GM12878 (cell line): ENCODE measurements around the gene ZMYND10. TPM values are rescaled to one million over a fixed set of nuclear protein-coding genes. Genes with fewer than 3 reads are reported as not detected.

ENCODE experiments used
- ATAC-seq: fragments of 200-7000 bp; cut with Tn5 transposase; 3 replicates; pipeline ENCODE4 v1.9.1; 2020; ENCODE audit warnings: mild to moderate bottlenecking, moderate library complexity
- BruUV-seq: library from RNA; stranded (reverse); fragments of 400-500 nt; replicated peaks from 2 replicates; lab custom pipeline; 2021; lab: Mats Ljungman, UMichigan
- CTCF ChIA-PET: fragments of 300-600 bp; sonication (Branson Sonifier 250); formaldehyde crosslinking; extraction: SDS; loops from one replicate; lab custom pipeline; 2021; ENCODE audit warnings: inconsistent platforms; lab: Yijun Ruan, JAX
- POLR2A ChIA-PET: fragments of 350-600 bp; formaldehyde crosslinking; extraction: SDS; loops from one replicate; lab custom pipeline; 2021; ENCODE audit warnings: inconsistent platforms; lab: Charles Lee
- RAD21 ChIA-PET: fragments of 300-600 bp; sonication (Branson Sonifier 250); formaldehyde crosslinking; loops from one replicate; lab custom pipeline; 2023; ENCODE audit warnings: antibody characterized with exemption; ENCODE audit not compliant: unreplicated experiment; lab: Charles Lee
- SMC1A ChIA-PET: fragments of 300-600 bp; sonication (Branson Sonifier 250); formaldehyde crosslinking; loops from one replicate; lab custom pipeline; 2023; ENCODE audit not compliant: unreplicated experiment, uncharacterized antibody; lab: Charles Lee
- DNase-seq: peaks from one replicate; pipeline ENCODE4 v3.0.0-alpha.2; 2011; ENCODE audit warnings: low read depth, low spot score
- FAIRE-seq: peaks from 3 replicates; lab custom pipeline; 2011; peaks lifted over from hg19 to GRCh38; lab: Jason Lieb, UNC
- H2AFZ ChIP-seq: 2 replicates; pipeline ENCODE4 v1.6.0; 2011; ENCODE audit warnings: low read depth, low read length, control low read depth; ENCODE audit not compliant: control insufficient read depth
- H3K27ac ChIP-seq: 2 replicates; pipeline ENCODE4 v1.5.1; 2011; ENCODE audit warnings: control low read depth; ENCODE audit not compliant: control insufficient read depth, insufficient read depth
- H3K27me3 ChIP-seq, 2 experiments: replicated peaks in 1 of 2; 2 replicates each; pipeline versions ENCODE4 v1.6.0 to v1.6.1; 2011; ENCODE audit warnings: low read length in 1 of 2; ENCODE audit not compliant: control insufficient read depth in 2 of 2, insufficient read depth in 2 of 2
- H3K36me3 ChIP-seq, 2 experiments: 2 replicates each; pipeline ENCODE4 v1.5.1; 2011; ENCODE audit warnings: low read length in 1 of 2; ENCODE audit not compliant: control insufficient read depth in 2 of 2, insufficient read depth in 2 of 2
- H3K4me1 ChIP-seq: 2 replicates; pipeline ENCODE4 v1.6.1; 2011; ENCODE audit warnings: mild to moderate bottlenecking, low read length, moderate library complexity, mixed read lengths; ENCODE audit not compliant: control insufficient read depth, insufficient read depth
- H3K4me2 ChIP-seq: 2 replicates; pipeline ENCODE4 v1.6.0; 2011; ENCODE audit warnings: control low read depth; ENCODE audit not compliant: control insufficient read depth, insufficient read depth
- H3K4me3 ChIP-seq: fragments of 200-600 bp; sonication (generic); 2 replicates; pipeline ENCODE4 v1.5.1; 2016
- H3K79me2 ChIP-seq: 2 replicates; pipeline ENCODE4 v1.6.0; 2011; ENCODE audit warnings: low read length; ENCODE audit not compliant: control insufficient read depth, insufficient read depth
- H3K9ac ChIP-seq: 2 replicates; pipeline ENCODE4 v1.8.0; 2011; ENCODE audit warnings: low read length, control low read depth, mixed read lengths; ENCODE audit not compliant: control insufficient read depth, insufficient read depth
- H3K9me3 ChIP-seq: replicated peaks from 3 replicates; pipeline ENCODE4 v1.5.1; 2011; ENCODE audit warnings: mild to moderate bottlenecking, low read length; ENCODE audit not compliant: control insufficient read depth, insufficient read depth
- H4K20me1 ChIP-seq: 2 replicates; pipeline ENCODE4 v1.6.0; 2011; ENCODE audit not compliant: control insufficient read depth, insufficient read depth
- ETV6 ChIP-seq, 2 experiments: fragments of 450-650 bp in 1 of 2; IDR thresholded peaks in 1 of 2; conservative IDR thresholded peaks in 1 of 2; 2 replicates each; pipeline ENCODE4 v1.6.1; 2014; ENCODE audit warnings: antibody characterized with exemption in 1 of 2, borderline replicate concordance in 1 of 2, low read depth in 1 of 2, mild to moderate bottlenecking in 1 of 2, moderate library complexity in 1 of 2
- GATAD2B ChIP-seq: fragments of 450-650 bp; conservative IDR thresholded peaks from 2 replicates; pipeline ENCODE4 v1.6.1; 2017; ENCODE audit warnings: low read depth, mild to moderate bottlenecking, moderate library complexity
- IKZF1 ChIP-seq: fragments of 450-650 bp; conservative IDR thresholded peaks from 2 replicates; pipeline ENCODE4 v1.6.1; 2017; ENCODE audit warnings: antibody characterized with exemption, mild to moderate bottlenecking
- IKZF2 ChIP-seq, 2 experiments: fragments of 450-650 bp; IDR thresholded peaks; 2 replicates each; pipeline ENCODE4 v1.6.1; 2017; ENCODE audit warnings: mild to moderate bottlenecking in 2 of 2, moderate library complexity in 2 of 2
- MYC ChIP-seq: IDR thresholded peaks from 2 replicates; pipeline ENCODE4 v1.6.1; 2011; ENCODE audit warnings: mild to moderate bottlenecking, low read length, moderate library complexity, inconsistent platforms; ENCODE audit not compliant: insufficient read depth, insufficient replicate concordance, insufficient read length, severe bottlenecking
- SMARCA5 ChIP-seq: fragments of 450-650 bp; IDR thresholded peaks from 2 replicates; pipeline ENCODE4 v1.6.1; 2017; ENCODE audit warnings: mild to moderate bottlenecking
- STAT3 ChIP-seq: IDR thresholded peaks from 2 replicates; pipeline ENCODE4 v1.6.1; 2011; ENCODE audit warnings: low read depth, low read length, improper control_type of control experiment
- TCF12 ChIP-seq: IDR thresholded peaks from 2 replicates; pipeline ENCODE4 v1.6.1; 2011; ENCODE audit warnings: low read depth, mild to moderate bottlenecking, low read length
- ZBTB40 ChIP-seq: fragments of 450-650 bp; IDR thresholded peaks from 2 replicates; pipeline ENCODE4 v1.6.1; 2016; ENCODE audit warnings: mild to moderate bottlenecking, moderate library complexity, borderline replicate concordance
- WGBS: methylation state at CpG from one replicate; pipeline ENCODE4 v1.1.6; 2016; ENCODE audit warnings: low lambda C conversion rate; ENCODE audit not compliant: insufficient replicate concordance, insufficient coverage; ENCODE audit errors: missing lambda C conversion rate; 5-methylcytosine and 5-hydroxymethylcytosine counted together
- in situ Hi-C: fragments of 300-500 bp; cut with MboI; formaldehyde crosslinking; loops from 9 replicates; pipeline ENCODE4 v1.14.3; 2018; ENCODE audit warnings: mixed read lengths
- intact Hi-C: fragments of 100-400 bp; cut with micrococcal nuclease; formaldehyde crosslinking; loops from one replicate; pipeline ENCODE4 v1.14.2; 2022; ENCODE audit not compliant: unreplicated experiment
- polyA plus RNA-seq, 11 experiments: library from polyadenylated mRNA; depleted of rRNA in 4 of 11; unstranded in 6 of 11; stranded (reverse) in 5 of 11; fragments of >200 nt; fragmentation: Nextera tagmentation in 4 of 11; fragmentation: Illumina TruSeq in 1 of 11; extraction: Ambion mirVana in 4 of 11; extraction: Trizol in 1 of 11; gene quantifications; 1 replicate in 1 of 11; 2 replicates in 10 of 11; pipeline versions ENCODE4 v1.2.1 to v1.2.3, GENCODE V29; 2011 to 2016; ENCODE audit warnings: inconsistent platforms in 2 of 11, missing spikeins in 2 of 11, low read depth in 1 of 11
- total RNA-seq, 4 experiments: library from RNA; depleted of rRNA in 3 of 4; stranded (reverse); fragments of >200 nt in 3 of 4; fragmentation: Illumina TruSeq in 1 of 4; extraction: Trizol in 1 of 4; gene quantifications; 2 replicates each; pipeline versions ENCODE4 v1.2.1 to v1.2.3, GENCODE V29; 2013 to 2021
- TF ChIP-seq, protein P1 (sequence below): fragments of 450-650 bp; IDR thresholded peaks from 2 replicates; pipeline ENCODE4 v1.6.1; 2018; ENCODE audit warnings: borderline replicate concordance, mild to moderate bottlenecking; ENCODE audit not compliant: partially characterized antibody
- TF ChIP-seq, protein P2 (sequence below): fragments of 450-650 bp; IDR thresholded peaks from 2 replicates; pipeline ENCODE4 v1.6.1; 2014; ENCODE audit warnings: mild to moderate bottlenecking

ZMYND10 gene
- total and polyA plus RNA-seq, 10 of the 15 experiments (the other 5 are each of a cell fraction or from before 2014, with no cell fraction given), result 0.11 to 1.0 (median 0.37) TPM

DNA sequence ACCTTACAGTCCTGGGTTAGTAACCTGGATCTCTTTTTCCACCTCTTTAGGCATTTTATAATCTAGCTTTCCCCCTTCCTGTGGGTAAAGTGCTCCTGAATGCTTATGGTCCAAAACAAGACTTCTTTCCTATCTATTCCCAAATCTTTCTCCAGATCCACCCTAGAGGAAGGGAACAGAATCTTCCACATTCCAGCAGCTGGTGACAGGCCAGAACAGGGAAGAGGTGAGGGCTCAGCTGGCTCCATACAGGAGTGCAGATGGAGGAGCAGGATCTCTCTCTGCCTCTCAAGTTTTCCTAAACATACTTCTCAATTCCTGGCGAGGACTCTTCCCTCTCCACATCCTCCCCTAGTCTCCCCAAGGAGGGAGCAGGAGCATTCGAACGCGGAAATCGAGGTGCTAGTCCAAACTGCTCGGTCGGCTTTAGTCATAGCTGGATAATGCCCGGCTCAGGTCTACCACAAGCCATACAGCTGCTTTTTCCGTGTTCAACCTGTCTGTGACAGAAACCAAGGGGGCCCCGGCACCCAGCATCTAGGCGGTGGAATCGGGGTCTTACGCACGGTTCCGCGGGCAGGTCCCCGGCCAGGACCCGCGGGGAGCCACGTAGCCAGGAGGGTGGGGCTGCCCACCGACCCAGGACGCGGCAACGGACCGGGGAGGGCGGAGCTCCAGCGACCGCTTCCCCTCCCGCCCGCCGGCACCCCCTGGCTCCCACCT is 8.9 kb downstream of the ZMYND10 start:
- peaks cover 6 to 7% of the 10 kb centered on the region in 2 experiments for H3K36me3 ChIP-seq
- H3K4me2 ChIP-seq, result peak overlapping the region; percentile 77
- ChIA-PET POLR2A (interaction anchor here (0.6 to 7.0 kb wide), 29 partner anchors 9 to 286 kb away, joined by 3 to 84 read pairs (median 4); partner anchors contain the start of genes C3orf18, CISH, CYB561D2 and GNAI2), RAD21 (interaction anchor here (0.8 to 2.7 kb wide), 18 partner anchors 9 to 1163 kb away, joined by 3 to 21 read pairs (median 3); partner anchors contain the start of genes CYB561D2, DCAF1, GNAI2 and HYAL2), CTCF (interaction anchor here (0.6 to 10.5 kb wide), 12 partner anchors 9 to 665 kb away, joined by 3 to 72 read pairs (median 4); partner anchors contain the start of genes CYB561D2, HYAL2, NPRL2 and TUSC2), SMC1A (interaction anchor here (0.9 to 1.8 kb wide), 10 partner anchors 9 to 275 kb away, joined by 3 to 20 read pairs (median 4); partner anchors contain the start of genes CISH, GNAI2, HYAL2 and HYAL3)
- intact Hi-C loops, result loop anchor here (5.0 kb wide), 2 partner anchors 39 to 99 kb away; partner anchors contain the start of genes GNAI2, HYAL3 and NAA80
- H3K4me1 ChIP-seq, result peaks cover 10% of the 10 kb centered on the region; the same call in 1 of the 2 replicates
- 0% methylated on average over 13 of the region's 31 CpGs for WGBS
- TF ChIP-seq IKZF1 (0 out of 2 replicates have a peak, but pooled peaks have one; percentile 13), SMARCA5 (peak; percentile 86; the same call in 1 of the 2 replicates), IKZF2 (IDR thresholded peaks at IDR 0.05) (0 out of 4 replicates have a peak, but pooled peaks of 1 of the 2 experiments have one; percentile 12), TCF12 (0 out of 2 replicates have a peak, but pooled peaks have one; percentile 9), STAT3 (no peak), ZBTB40 (no peak), MYC (peak; percentile 45), GATAD2B (peak; percentile 68; the same call in 1 of the 2 replicates), ETV6 (conservative IDR thresholded peaks at IDR 0.05 in 1 of 2, IDR thresholded peaks at IDR 0.05 in 1 of 2; ENCODE audit: borderline replicate concordance in 1 of 2, low read depth in 1 of 2) (no peak)
- TF ChIP-seq, protein P1, sequence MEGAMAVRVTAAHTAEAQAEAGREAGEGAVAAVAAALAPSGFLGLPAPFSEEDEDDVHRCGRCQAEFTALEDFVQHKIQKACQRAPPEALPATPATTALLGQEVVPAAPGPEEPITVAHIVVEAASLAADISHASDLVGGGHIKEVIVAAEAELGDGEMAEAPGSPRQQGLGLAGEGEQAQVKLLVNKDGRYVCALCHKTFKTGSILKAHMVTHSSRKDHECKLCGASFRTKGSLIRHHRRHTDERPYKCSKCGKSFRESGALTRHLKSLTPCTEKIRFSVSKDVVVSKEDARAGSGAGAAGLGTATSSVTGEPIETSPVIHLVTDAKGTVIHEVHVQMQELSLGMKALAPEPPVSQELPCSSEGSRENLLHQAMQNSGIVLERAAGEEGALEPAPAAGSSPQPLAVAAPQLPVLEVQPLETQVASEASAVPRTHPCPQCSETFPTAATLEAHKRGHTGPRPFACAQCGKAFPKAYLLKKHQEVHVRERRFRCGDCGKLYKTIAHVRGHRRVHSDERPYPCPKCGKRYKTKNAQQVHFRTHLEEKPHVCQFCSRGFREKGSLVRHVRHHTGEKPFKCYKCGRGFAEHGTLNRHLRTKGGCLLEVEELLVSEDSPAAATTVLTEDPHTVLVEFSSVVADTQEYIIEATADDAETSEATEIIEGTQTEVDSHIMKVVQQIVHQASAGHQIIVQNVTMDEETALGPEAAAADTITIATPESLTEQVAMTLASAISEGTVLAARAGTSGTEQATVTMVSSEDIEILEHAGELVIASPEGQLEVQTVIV, result no peak
- TF ChIP-seq, protein P2, sequence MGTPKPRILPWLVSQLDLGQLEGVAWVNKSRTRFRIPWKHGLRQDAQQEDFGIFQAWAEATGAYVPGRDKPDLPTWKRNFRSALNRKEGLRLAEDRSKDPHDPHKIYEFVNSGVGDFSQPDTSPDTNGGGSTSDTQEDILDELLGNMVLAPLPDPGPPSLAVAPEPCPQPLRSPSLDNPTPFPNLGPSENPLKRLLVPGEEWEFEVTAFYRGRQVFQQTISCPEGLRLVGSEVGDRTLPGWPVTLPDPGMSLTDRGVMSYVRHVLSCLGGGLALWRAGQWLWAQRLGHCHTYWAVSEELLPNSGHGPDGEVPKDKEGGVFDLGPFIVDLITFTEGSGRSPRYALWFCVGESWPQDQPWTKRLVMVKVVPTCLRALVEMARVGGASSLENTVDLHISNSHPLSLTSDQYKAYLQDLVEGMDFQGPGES, result no peak
- in situ Hi-C loops, result loop anchor here (10.0 kb wide), 1 partner anchor 1058 kb away; the partner anchor contains the start of gene RBM15B
- FAIRE-seq, result no peak
- ATAC-seq, result peak; percentile 17
- H3K4me3 ChIP-seq, result peak overlapping the region; percentile 96
- H2AFZ ChIP-seq, result peak overlapping the region; percentile 78
- no peaks in the 10 kb centered on the region for H3K27me3 ChIP-seq
- no peaks in the 10 kb centered on the region; the same call in 1 of the 2 replicates for H4K20me1 ChIP-seq
- H3K27ac ChIP-seq, result peak overlapping the region; percentile 92
- peaks cover 76% of the 10 kb centered on the region for H3K79me2 ChIP-seq
- peak overlapping the region; percentile 86 for H3K9ac ChIP-seq
- DNase-seq, result no peak
- H3K9me3 ChIP-seq, result no peaks in the 10 kb centered on the region
- TSS peak; percentile 67 for BruUV-seq
